Measurements from ENCODE around the gene DCAF10. TPM values are rescaled to one million over a fixed set of nuclear protein-coding genes. Genes with fewer than 3 reads are reported as not detected.

Gene DCAF10
- total and polyA plus RNA-seq, 10 donors = 3.7 to 34.2 (median 23.5) TPM

GRCh38 chr9:37752642-37753488, 47.7 kb upstream of the DCAF10 start:
- 90 to 93% (median 92%) methylated on average over 29 of the region's 29 CpGs for WGBS, 5 donors
- no peak for DNase-seq
- H3K36me3 ChIP-seq = peaks cover 0 to 9% (median 0%) of the 10 kb centered on the region in 6 donors
- H3K4me3 ChIP-seq = peak overlapping the region; percentile 62 to 92 (median 73)
- H3K27ac ChIP-seq = peak overlapping the region in 7 of 8 donors; percentile 87 to 93 (median 90)
- intact Hi-C loops (cut with DNase I; ENCODE audit: low total_unique reads) = no loop called here
- TF ChIP-seq POLR2AphosphoS5 (IDR thresholded peaks at IDR 0.05) = no peak
- no peak for TF ChIP-seq CTCF (IDR thresholded peaks at IDR 0.05 in 8 of 11, conservative IDR thresholded peaks at IDR 0.05 in 3 of 11)
- TF ChIP-seq POLR2A (IDR thresholded peaks at IDR 0.05) = no peak
- H3K4me1 ChIP-seq = peaks cover 13 to 32% (median 20%) of the 10 kb centered on the region in 6 donors
- no peaks in the 10 kb centered on the region for H3K27me3 ChIP-seq (replicated peaks in 1 of 7)
- H3K9me3 ChIP-seq = no peaks in the 10 kb centered on the region

GRCh38 chr9:37753489-37754190, 47.0 kb upstream of the DCAF10 start, which contains the start of gene TRMT10B:
Gene TRMT10B (plus strand): TSS chr9:37753805. CDS start chr9:37761932, 8,127 bp downstream.
- H3K36me3 ChIP-seq = peaks cover 0 to 13% (median 0%) of the 10 kb centered on the region in 6 donors
- H3K9me3 ChIP-seq = no peaks in the 10 kb centered on the region
- TF ChIP-seq POLR2AphosphoS5 (IDR thresholded peaks at IDR 0.05) (peak; percentile 48 to 74 (median 74)), CTCF (IDR thresholded peaks at IDR 0.05 in 8 of 11, conservative IDR thresholded peaks at IDR 0.05 in 3 of 11) (peak in 3 of 11 experiments; percentile 13 to 25 (median 21)), POLR2A (IDR thresholded peaks at IDR 0.05) (no peak)
- H3K27me3 ChIP-seq (replicated peaks in 1 of 7) = no peaks in the 10 kb centered on the region
- WGBS, 5 donors = 3 to 9% (median 3%) methylated on average over 12 to 40 of the region's 40 CpGs
- intact Hi-C loops (cut with DNase I; ENCODE audit: low total_unique reads) = no loop called here
- peak; percentile 91 for DNase-seq
- H3K4me1 ChIP-seq = peaks cover 13 to 32% (median 20%) of the 10 kb centered on the region in 6 donors
- peak within 1 kb of the TSS; percentile 87 to 93 (median 89) for H3K27ac ChIP-seq
- peak within 1 kb of the TSS; percentile 62 to 92 (median 73) for H3K4me3 ChIP-seq

- 87 to 97% (median 93%) methylated on average over 3 of the region's 3 CpGs for WGBS, 5 donors
- H3K9me3 ChIP-seq = no peaks in the 10 kb centered on the region
- H3K36me3 ChIP-seq = peaks cover 0 to 33% (median 2%) of the 10 kb centered on the region in 6 donors
- no peak overlapping the region for H3K4me3 ChIP-seq
- DNase-seq = no peak
- no peak overlapping the region for H3K27ac ChIP-seq
- TF ChIP-seq POLR2AphosphoS5 (IDR thresholded peaks at IDR 0.05) (no peak), POLR2A (IDR thresholded peaks at IDR 0.05) (no peak), CTCF (IDR thresholded peaks at IDR 0.05 in 8 of 11, conservative IDR thresholded peaks at IDR 0.05 in 3 of 11) (no peak)
- intact Hi-C loops (cut with DNase I; ENCODE audit: low total_unique reads) = no loop called here
- peaks cover 8 to 24% (median 15%) of the 10 kb centered on the region in 6 donors for H3K4me1 ChIP-seq
- no peaks in the 10 kb centered on the region for H3K27me3 ChIP-seq (replicated peaks in 1 of 7)
Measured at GRCh38 chr9:37758747-37759146, 41.9 kb upstream of the DCAF10 start.
